Tibial nerve (tissue), 3 donors: ENCODE measurements around the gene NEDD4L.

Experiments
- POLR2A ChIP-seq, 2 donors: fragments of 450-650 bp; IDR thresholded peaks; one replicate each; pipeline ENCODE4 v1.6.1; 2017; ENCODE audit warnings: antibody characterized with exemption in 2 of 2, mild to moderate bottlenecking in 2 of 2, moderate library complexity in 2 of 2
- TF ChIP-seq, protein P1 (sequence below), 5 experiments: fragments of 200-600 bp in 3 of 5; fragments of 450-650 bp in 2 of 5; sonication (generic) in 3 of 5; IDR thresholded peaks; one replicate each; pipeline ENCODE4 v1.5.1; 2016 to 2019; ENCODE audit warnings: antibody characterized with exemption in 5 of 5, mild to moderate bottlenecking in 3 of 5, moderate library complexity in 2 of 5

DNA sequence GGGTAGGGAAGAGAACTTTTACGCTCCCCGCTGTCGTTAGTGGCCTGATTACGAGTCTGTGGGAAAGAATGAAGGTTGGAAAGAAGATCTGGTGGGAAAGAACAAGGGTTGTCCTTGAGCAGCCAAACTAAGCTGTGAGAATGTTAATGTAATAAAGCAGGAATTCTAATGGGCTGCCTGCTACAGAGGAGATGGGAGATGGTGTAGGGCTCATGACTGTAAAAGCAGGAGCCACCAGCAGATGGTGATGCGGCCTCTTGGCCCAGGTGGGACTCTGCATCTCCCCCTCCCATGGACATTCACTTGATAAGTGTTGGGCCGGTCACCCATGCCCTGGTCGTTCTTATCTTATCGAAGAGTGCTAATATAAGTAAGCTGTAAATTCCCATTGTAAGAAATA, 150.0 kb downstream of the NEDD4L start:
- TF ChIP-seq, protein P1, sequence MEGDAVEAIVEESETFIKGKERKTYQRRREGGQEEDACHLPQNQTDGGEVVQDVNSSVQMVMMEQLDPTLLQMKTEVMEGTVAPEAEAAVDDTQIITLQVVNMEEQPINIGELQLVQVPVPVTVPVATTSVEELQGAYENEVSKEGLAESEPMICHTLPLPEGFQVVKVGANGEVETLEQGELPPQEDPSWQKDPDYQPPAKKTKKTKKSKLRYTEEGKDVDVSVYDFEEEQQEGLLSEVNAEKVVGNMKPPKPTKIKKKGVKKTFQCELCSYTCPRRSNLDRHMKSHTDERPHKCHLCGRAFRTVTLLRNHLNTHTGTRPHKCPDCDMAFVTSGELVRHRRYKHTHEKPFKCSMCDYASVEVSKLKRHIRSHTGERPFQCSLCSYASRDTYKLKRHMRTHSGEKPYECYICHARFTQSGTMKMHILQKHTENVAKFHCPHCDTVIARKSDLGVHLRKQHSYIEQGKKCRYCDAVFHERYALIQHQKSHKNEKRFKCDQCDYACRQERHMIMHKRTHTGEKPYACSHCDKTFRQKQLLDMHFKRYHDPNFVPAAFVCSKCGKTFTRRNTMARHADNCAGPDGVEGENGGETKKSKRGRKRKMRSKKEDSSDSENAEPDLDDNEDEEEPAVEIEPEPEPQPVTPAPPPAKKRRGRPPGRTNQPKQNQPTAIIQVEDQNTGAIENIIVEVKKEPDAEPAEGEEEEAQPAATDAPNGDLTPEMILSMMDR (IDR thresholded peaks at IDR 0.05): peak in 2 of 5 experiments; percentile 10 to 24
- no peak for TF ChIP-seq POLR2A (IDR thresholded peaks at IDR 0.05)
